KMS-11 (cell line): ENCODE data around the gene CALML5.

Experiments
- H2AFZ ChIP-seq: fragments of 200-600 bp; sonication (generic); 2 replicates; pipeline ENCODE4 v1.6.1; 2016; ENCODE audit warnings: antibody characterized with exemption, mixed run types, low read depth
- H3K27ac ChIP-seq: fragments of 200-600 bp; sonication (generic); 2 replicates; pipeline ENCODE4 v1.6.1; 2016; ENCODE audit warnings: mild to moderate bottlenecking, mixed run types
- H3K27me3 ChIP-seq: fragments of 200-600 bp; sonication (generic); 2 replicates; pipeline ENCODE4 v1.6.1; 2017; ENCODE audit warnings: mild to moderate bottlenecking, low read depth, mixed run types, moderate library complexity; ENCODE audit not compliant: insufficient read depth
- H3K36me3 ChIP-seq: fragments of 200-600 bp; sonication (generic); 2 replicates; pipeline ENCODE4 v1.6.1; 2017; ENCODE audit warnings: mild to moderate bottlenecking, mixed run types; ENCODE audit not compliant: insufficient read depth
- H3K4me1 ChIP-seq: fragments of 200-600 bp; sonication (generic); 2 replicates; pipeline ENCODE4 v1.6.1; 2016; ENCODE audit warnings: mild to moderate bottlenecking, low read depth, mixed run types; ENCODE audit not compliant: poor library complexity, severe bottlenecking
- H3K4me2 ChIP-seq: fragments of 200-600 bp; sonication (generic); 2 replicates; pipeline ENCODE4 v1.7.0; 2016; ENCODE audit warnings: mild to moderate bottlenecking, mixed run types
- H3K4me3 ChIP-seq: fragments of 200-600 bp; sonication (generic); IDR thresholded peaks from 2 replicates; pipeline ENCODE4 v1.6.1; 2017; ENCODE audit warnings: low read depth, low read length, mixed read lengths; ENCODE audit not compliant: insufficient read depth
- H3K79me2 ChIP-seq: fragments of 200-600 bp; sonication (generic); 2 replicates; pipeline ENCODE4 v1.6.1; 2016; ENCODE audit warnings: low read depth, mixed run types; ENCODE audit not compliant: insufficient read depth
- H3K9ac ChIP-seq: fragments of 200-600 bp; sonication (generic); 2 replicates; pipeline ENCODE4 v1.6.1; 2016; ENCODE audit warnings: mild to moderate bottlenecking, mixed run types
- H4K20me1 ChIP-seq: fragments of 200-600 bp; sonication (generic); 2 replicates; pipeline ENCODE4 v1.6.1; 2016; ENCODE audit warnings: mild to moderate bottlenecking, mixed run types; ENCODE audit not compliant: insufficient read depth
- CTCF ChIP-seq: fragments of 200-600 bp; sonication (generic); conservative IDR thresholded peaks from 2 replicates; pipeline ENCODE4 v1.6.1; 2017; ENCODE audit warnings: low read depth, mild to moderate bottlenecking, antibody characterized with exemption, low read length, moderate library complexity, mixed read lengths

The CALML5 gene

GRCh38 chr10:5493691-5494090 lies 5.7 kb downstream of the CALML5 start:
- H3K4me1 ChIP-seq = no peaks in the 10 kb centered on the region
- H4K20me1 ChIP-seq = no peaks in the 10 kb centered on the region
- no peak overlapping the region for H3K27ac ChIP-seq
- no peaks in the 10 kb centered on the region for H3K79me2 ChIP-seq
- no peak for TF ChIP-seq CTCF
- H3K9ac ChIP-seq = no peak overlapping the region
- H3K27me3 ChIP-seq = no peaks in the 10 kb centered on the region
- no peak overlapping the region for H3K4me2 ChIP-seq
- H3K36me3 ChIP-seq = no peaks in the 10 kb centered on the region
- H3K4me3 ChIP-seq = no peak overlapping the region
- no peak overlapping the region for H2AFZ ChIP-seq

- no peak overlapping the region for H3K4me2 ChIP-seq
- no peak for TF ChIP-seq CTCF
These were observed 6.3 kb downstream of the CALML5 start for GRCh38 chr10:5492929-5493576.

GRCh38 chr10:5492322-5492855 lies 7.0 kb downstream of the CALML5 start:
- TF ChIP-seq CTCF = no peak
- no peaks in the 10 kb centered on the region for H3K4me1 ChIP-seq
- H2AFZ ChIP-seq = no peak overlapping the region
- H3K36me3 ChIP-seq = no peaks in the 10 kb centered on the region
- no peak overlapping the region for H3K27ac ChIP-seq
- H4K20me1 ChIP-seq = no peaks in the 10 kb centered on the region
- H3K27me3 ChIP-seq = no peaks in the 10 kb centered on the region
- no peak overlapping the region for H3K4me2 ChIP-seq
- H3K4me3 ChIP-seq = no peak overlapping the region
- H3K79me2 ChIP-seq = no peaks in the 10 kb centered on the region
- no peak overlapping the region for H3K9ac ChIP-seq

More at GRCh38 chr10:5492929-5493576, 6.3 kb downstream of the CALML5 start:
- Histone ChIP-seq H4K20me1 (no peaks in the 10 kb centered on the region), H3K4me1 (no peaks in the 10 kb centered on the region), H3K36me3 (no peaks in the 10 kb centered on the region), H2AFZ (no peak overlapping the region), H3K79me2 (no peaks in the 10 kb centered on the region), H3K27me3 (no peaks in the 10 kb centered on the region), H3K4me3 (no peak overlapping the region), H3K9ac (no peak overlapping the region), H3K27ac (no peak overlapping the region)

- H3K4me2 ChIP-seq = no peak overlapping the region
- H3K9ac ChIP-seq = no peak overlapping the region
- H4K20me1 ChIP-seq = no peaks in the 10 kb centered on the region
- no peaks in the 10 kb centered on the region for H3K4me1 ChIP-seq
- H3K27me3 ChIP-seq = no peaks in the 10 kb centered on the region
- H3K4me3 ChIP-seq = no peak overlapping the region
- H3K27ac ChIP-seq = no peak overlapping the region
- no peaks in the 10 kb centered on the region for H3K79me2 ChIP-seq
- no peak for TF ChIP-seq CTCF
- H3K36me3 ChIP-seq = no peaks in the 10 kb centered on the region
- no peak overlapping the region for H2AFZ ChIP-seq
These were observed 7.9 kb downstream of the CALML5 start for GRCh38 chr10:5491477-5491876.
